Loucy (cell line): ENCODE measurements around the gene C5orf47.

ENCODE experiments used
- H2AFZ ChIP-seq: fragments of 200-600 bp; sonication (generic); 2 replicates; pipeline ENCODE4 v1.6.0; 2016; ENCODE audit warnings: antibody characterized with exemption, mild to moderate bottlenecking, low read length, moderate library complexity
- H3F3A ChIP-seq: fragments of 200-600 bp; 2 replicates; pipeline ENCODE4 v1.6.0; 2016; ENCODE audit warnings: antibody characterized with exemption, low read depth, mild to moderate bottlenecking
- H3K27me3 ChIP-seq: fragments of 200-600 bp; sonication (generic); 2 replicates; pipeline ENCODE4 v1.6.1; 2014; ENCODE audit warnings: low read length, mild to moderate bottlenecking; ENCODE audit not compliant: insufficient read depth, poor library complexity, severe bottlenecking
- H3K36me3 ChIP-seq: fragments of 200-600 bp; sonication (generic); 2 replicates; pipeline ENCODE4 v1.6.1; 2016; ENCODE audit warnings: low read length; ENCODE audit not compliant: insufficient read depth
- H3K4me1 ChIP-seq: fragments of 200-600 bp; sonication (generic); 2 replicates; pipeline ENCODE4 v1.5.1; 2014; ENCODE audit warnings: low read length, mild to moderate bottlenecking; ENCODE audit not compliant: insufficient read depth, poor library complexity, severe bottlenecking
- H3K4me2 ChIP-seq: fragments of 200-600 bp; sonication (generic); 2 replicates; pipeline ENCODE4 v1.6.0; 2014; ENCODE audit warnings: antibody characterized with exemption, low read length, low read depth, mild to moderate bottlenecking; ENCODE audit not compliant: poor library complexity, severe bottlenecking
- H3K4me3 ChIP-seq: fragments of 200-600 bp; sonication (generic); 2 replicates; pipeline ENCODE4 v1.5.1; 2014; ENCODE audit warnings: low read length, mild to moderate bottlenecking, mixed read lengths; ENCODE audit not compliant: poor library complexity, severe bottlenecking
- H3K79me2 ChIP-seq: fragments of 200-600 bp; sonication (generic); 2 replicates; pipeline ENCODE4 v1.6.1; 2014; ENCODE audit warnings: low read length; ENCODE audit not compliant: insufficient read depth
- H3K9ac ChIP-seq: fragments of 200-600 bp; sonication (generic); 2 replicates; pipeline ENCODE4 v1.6.0; 2014; ENCODE audit warnings: mild to moderate bottlenecking, low read depth, low read length, moderate library complexity; ENCODE audit not compliant: poor library complexity, severe bottlenecking
- H3K9me2 ChIP-seq: fragments of 200-600 bp; sonication (generic); replicated peaks from 2 replicates; pipeline ENCODE4 v1.6.1; 2016; ENCODE audit warnings: low read depth, low read length, mixed read lengths
- H3K9me3 ChIP-seq: fragments of 200-600 bp; sonication (generic); 2 replicates; pipeline ENCODE4 v1.6.1; 2014; ENCODE audit warnings: mild to moderate bottlenecking, antibody characterized with exemption, low read length, low read depth; ENCODE audit not compliant: insufficient read depth
- H4K20me1 ChIP-seq: fragments of 200-600 bp; sonication (generic); 2 replicates; pipeline ENCODE4 v1.6.0; 2014; ENCODE audit warnings: antibody characterized with exemption, low read length, mild to moderate bottlenecking; ENCODE audit not compliant: insufficient read depth, poor library complexity, severe bottlenecking
- EZH2phosphoT487 ChIP-seq: fragments of 200-600 bp; IDR thresholded peaks from 2 replicates; pipeline ENCODE4 v1.6.1; 2018; ENCODE audit warnings: antibody characterized with exemption, mild to moderate bottlenecking, moderate library complexity, borderline replicate concordance
- TF ChIP-seq, protein P1 (sequence below): fragments of 200-600 bp; sonication (generic); conservative IDR thresholded peaks from 2 replicates; pipeline ENCODE4 v1.5.1; 2014; ENCODE audit warnings: mild to moderate bottlenecking, antibody characterized with exemption, low read length

Gene C5orf47

DNA sequence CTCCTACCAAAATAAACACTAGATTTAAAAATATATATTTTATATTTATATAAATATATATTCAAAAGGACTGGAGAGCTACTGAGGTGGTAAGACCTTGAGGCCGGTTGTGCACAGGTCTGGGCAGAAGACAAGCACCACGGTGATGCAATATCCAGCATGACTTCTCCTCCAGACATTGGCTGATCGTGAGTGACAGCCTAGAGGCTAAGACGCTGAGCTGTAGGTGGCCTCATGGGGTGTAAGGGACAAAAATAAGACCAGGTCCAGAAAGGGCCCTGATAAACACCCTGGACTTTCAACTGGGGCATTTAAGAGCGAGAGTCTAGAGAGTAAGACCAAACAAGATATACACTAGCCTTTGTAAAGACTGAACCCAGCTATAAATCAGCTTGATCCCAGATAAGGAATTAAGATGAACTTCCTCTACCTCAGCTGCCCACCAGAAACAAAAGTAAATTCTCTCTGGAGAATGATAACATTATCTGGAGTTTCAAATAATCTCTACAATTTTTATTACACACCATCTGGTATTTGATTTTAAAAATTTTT, 14.2 kb upstream of the C5orf47 start:
- H4K20me1 ChIP-seq = no peaks in the 10 kb centered on the region
- no peak for TF ChIP-seq EZH2phosphoT487
- TF ChIP-seq, protein P1, sequence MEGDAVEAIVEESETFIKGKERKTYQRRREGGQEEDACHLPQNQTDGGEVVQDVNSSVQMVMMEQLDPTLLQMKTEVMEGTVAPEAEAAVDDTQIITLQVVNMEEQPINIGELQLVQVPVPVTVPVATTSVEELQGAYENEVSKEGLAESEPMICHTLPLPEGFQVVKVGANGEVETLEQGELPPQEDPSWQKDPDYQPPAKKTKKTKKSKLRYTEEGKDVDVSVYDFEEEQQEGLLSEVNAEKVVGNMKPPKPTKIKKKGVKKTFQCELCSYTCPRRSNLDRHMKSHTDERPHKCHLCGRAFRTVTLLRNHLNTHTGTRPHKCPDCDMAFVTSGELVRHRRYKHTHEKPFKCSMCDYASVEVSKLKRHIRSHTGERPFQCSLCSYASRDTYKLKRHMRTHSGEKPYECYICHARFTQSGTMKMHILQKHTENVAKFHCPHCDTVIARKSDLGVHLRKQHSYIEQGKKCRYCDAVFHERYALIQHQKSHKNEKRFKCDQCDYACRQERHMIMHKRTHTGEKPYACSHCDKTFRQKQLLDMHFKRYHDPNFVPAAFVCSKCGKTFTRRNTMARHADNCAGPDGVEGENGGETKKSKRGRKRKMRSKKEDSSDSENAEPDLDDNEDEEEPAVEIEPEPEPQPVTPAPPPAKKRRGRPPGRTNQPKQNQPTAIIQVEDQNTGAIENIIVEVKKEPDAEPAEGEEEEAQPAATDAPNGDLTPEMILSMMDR = no peak
- H3K9ac ChIP-seq = no peak overlapping the region
- no peaks in the 10 kb centered on the region for H3K27me3 ChIP-seq
- no peaks in the 10 kb centered on the region for H3K4me1 ChIP-seq
- no peak overlapping the region for H3K4me2 ChIP-seq
- no peaks in the 10 kb centered on the region for H3K9me3 ChIP-seq
- no peak overlapping the region for H3K4me3 ChIP-seq
- no peaks in the 10 kb centered on the region for H3K79me2 ChIP-seq
- no peaks in the 10 kb centered on the region for H3K9me2 ChIP-seq
- no peaks in the 10 kb centered on the region for H3F3A ChIP-seq
- no peak overlapping the region for H2AFZ ChIP-seq
- no peaks in the 10 kb centered on the region for H3K36me3 ChIP-seq

DNA sequence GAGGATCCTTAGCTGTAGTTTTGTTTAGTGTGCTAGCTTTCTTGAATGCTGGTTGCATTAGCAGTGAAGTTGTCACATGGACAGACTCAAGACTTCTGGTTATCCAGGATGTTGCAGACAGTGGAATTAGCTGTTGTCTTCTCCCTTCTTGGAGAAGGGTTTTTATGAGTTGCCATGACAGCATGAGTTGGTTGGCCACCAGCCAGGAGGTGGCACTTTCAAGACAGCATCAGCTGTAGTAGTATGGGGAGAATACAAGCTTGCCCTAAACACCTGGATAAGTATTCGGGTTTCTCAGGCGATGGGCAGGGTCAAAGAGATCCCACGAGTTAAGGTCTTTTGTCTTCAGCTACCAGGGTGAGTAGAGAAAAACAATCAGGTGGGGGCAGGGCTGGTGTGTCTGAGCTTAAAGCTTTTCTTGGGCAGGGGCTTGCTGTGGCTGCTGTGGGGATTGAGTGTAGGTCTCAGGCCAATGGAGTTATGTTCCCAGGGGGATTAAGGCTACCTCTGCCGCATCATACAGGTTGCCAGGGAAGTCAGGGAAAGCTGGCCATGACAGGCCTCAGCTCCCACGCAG, 7.7 kb upstream of the C5orf47 start:
- no peaks in the 10 kb centered on the region for H3K27me3 ChIP-seq
- no peaks in the 10 kb centered on the region for H3K9me3 ChIP-seq
- H3K4me1 ChIP-seq = no peaks in the 10 kb centered on the region
- H4K20me1 ChIP-seq = no peaks in the 10 kb centered on the region
- no peaks in the 10 kb centered on the region for H3K9me2 ChIP-seq
- H3K9ac ChIP-seq = no peak overlapping the region
- H2AFZ ChIP-seq = no peak overlapping the region
- H3K79me2 ChIP-seq = no peaks in the 10 kb centered on the region
- H3F3A ChIP-seq = no peaks in the 10 kb centered on the region
- TF ChIP-seq, protein P1 = no peak
- no peak for TF ChIP-seq EZH2phosphoT487
- H3K4me3 ChIP-seq = no peak overlapping the region
- H3K4me2 ChIP-seq = no peak overlapping the region
- no peaks in the 10 kb centered on the region for H3K36me3 ChIP-seq

DNA sequence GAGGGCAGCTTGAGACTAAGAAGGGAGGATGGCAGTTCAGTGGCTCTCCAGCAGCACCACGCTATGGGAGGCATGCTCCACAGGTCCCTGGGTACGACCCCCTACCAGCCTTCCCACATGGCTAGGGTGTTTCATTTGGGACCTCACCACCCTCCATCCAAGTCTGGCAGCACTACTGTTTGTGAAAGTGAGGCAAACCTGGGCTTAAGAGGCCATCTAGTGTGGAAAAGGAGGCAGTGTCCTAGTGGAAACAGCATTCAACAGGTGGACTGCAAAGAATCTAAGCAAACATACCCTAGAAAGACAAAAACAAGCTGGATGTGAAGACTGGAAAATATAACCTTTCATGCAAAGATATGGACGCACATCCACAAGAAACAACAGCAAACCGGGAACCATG, 4.8 kb upstream of the C5orf47 start:
- H4K20me1 ChIP-seq = no peaks in the 10 kb centered on the region
- no peaks in the 10 kb centered on the region for H3K36me3 ChIP-seq
- H3K4me1 ChIP-seq = no peaks in the 10 kb centered on the region
- H3K79me2 ChIP-seq = no peaks in the 10 kb centered on the region
- no peaks in the 10 kb centered on the region for H3K9me3 ChIP-seq
- H3K27me3 ChIP-seq = no peaks in the 10 kb centered on the region
- TF ChIP-seq, protein P1 = no peak
- no peak for TF ChIP-seq EZH2phosphoT487
- H3K4me2 ChIP-seq = no peak overlapping the region
- no peak overlapping the region for H2AFZ ChIP-seq
- no peaks in the 10 kb centered on the region for H3K9me2 ChIP-seq
- H3K4me3 ChIP-seq = no peak overlapping the region
- no peak overlapping the region for H3K9ac ChIP-seq
- H3F3A ChIP-seq = no peaks in the 10 kb centered on the region
